Memory B cell (primary cell): ENCODE results near the gene CACUL1.
A peak's percentile ranks its signal among the peaks of the same experiment; 100 is the strongest.
"Not testable (repeated sequence)": the region's sequence is repeated elsewhere in the genome, so short reads cannot be mapped to it uniquely, and the experiment has no call there.

Experiments
- ATAC-seq: fragments of 150-1000 bp; cut with Tn5 transposase; 2 replicates; pipeline ENCODE4 v1.10.0; 2021; ENCODE audit warnings: low read depth, mild to moderate bottlenecking, moderate library complexity
- DNase-seq, 2 donors: peaks; one replicate each; pipeline ENCODE4 v3.0.0; 2022; ENCODE audit warnings: low spot score in 2 of 2
- H3K27ac Mint-ChIP-seq: one replicate; pipeline ENCODE4 v1.8.0; 2022; ENCODE audit warnings: mild to moderate bottlenecking, moderate library complexity, mixed read lengths
- H3K27me3 Mint-ChIP-seq: one replicate; pipeline ENCODE4 v1.8.0; 2022; ENCODE audit warnings: mixed read lengths
- H3K36me3 Mint-ChIP-seq: one replicate; pipeline ENCODE4 v1.8.0; 2022; ENCODE audit warnings: mild to moderate bottlenecking, mixed read lengths
- H3K4me1 Mint-ChIP-seq: one replicate; pipeline ENCODE4 v1.8.0; 2022; ENCODE audit warnings: mixed read lengths
- H3K4me3 Mint-ChIP-seq: one replicate; pipeline ENCODE4 v1.8.0; 2022; ENCODE audit warnings: mild to moderate bottlenecking, moderate library complexity, mixed read lengths
- H3K9me3 Mint-ChIP-seq: one replicate; pipeline ENCODE4 v1.8.0; 2022; ENCODE audit warnings: mixed read lengths

CACUL1 gene

GRCh38 chr10:118670472-118671124, 84.2 kb downstream of the CACUL1 start:
- no peak for DNase-seq
- no peaks in the 10 kb centered on the region for H3K9me3 Mint-ChIP-seq

GRCh38 chr10:118669835-118670234, 84.9 kb downstream of the CACUL1 start:
- ATAC-seq (no peak), DNase-seq (no peak)
- H3K36me3 Mint-ChIP-seq = peaks cover 5% of the 10 kb centered on the region
- H3K4me1 Mint-ChIP-seq = peaks cover 13% of the 10 kb centered on the region
- H3K27me3 Mint-ChIP-seq = peaks cover 2% of the 10 kb centered on the region
- H3K9me3 Mint-ChIP-seq = no peaks in the 10 kb centered on the region
- no peak overlapping the region for H3K4me3 Mint-ChIP-seq
- no peak overlapping the region for H3K27ac Mint-ChIP-seq

More at GRCh38 chr10:118670472-118671124, 84.2 kb downstream of the CACUL1 start:
- no peak overlapping the region for H3K27ac Mint-ChIP-seq
- H3K27me3 Mint-ChIP-seq = no peaks in the 10 kb centered on the region
- ATAC-seq = no peak
- H3K4me3 Mint-ChIP-seq = no peak overlapping the region
- H3K4me1 Mint-ChIP-seq = peaks cover 13% of the 10 kb centered on the region
- peaks cover 5% of the 10 kb centered on the region for H3K36me3 Mint-ChIP-seq

- Mint-ChIP-seq H3K36me3 (peaks cover 3% of the 10 kb centered on the region), H3K4me1 (peaks cover 13% of the 10 kb centered on the region)
- peak; percentile 73 for ATAC-seq
Observed at GRCh38 chr10:118669020-118669791, 85.6 kb downstream of the CACUL1 start.

GRCh38 chr10:118668228-118668952, 86.4 kb downstream of the CACUL1 start:
- Mint-ChIP-seq H3K9me3 (no peaks in the 10 kb centered on the region), H3K27me3 (peaks cover 5% of the 10 kb centered on the region), H3K36me3 (no peaks in the 10 kb centered on the region), H3K4me1 (peaks cover 13% of the 10 kb centered on the region), H3K27ac (no peak overlapping the region), H3K4me3 (no peak overlapping the region)
- ATAC-seq = no peak
- DNase-seq = no peak

More at GRCh38 chr10:118669020-118669791, 85.6 kb downstream of the CACUL1 start:
- no peak overlapping the region for H3K27ac Mint-ChIP-seq
- H3K9me3 Mint-ChIP-seq = no peaks in the 10 kb centered on the region
- peak overlapping the region; percentile 36 for H3K4me3 Mint-ChIP-seq
- peaks cover 5% of the 10 kb centered on the region for H3K27me3 Mint-ChIP-seq
- DNase-seq = no peak

- H3K4me3 Mint-ChIP-seq = no peak overlapping the region
- H3K27me3 Mint-ChIP-seq = peaks cover 9% of the 10 kb centered on the region
- no peak overlapping the region for H3K27ac Mint-ChIP-seq
- peaks cover 13% of the 10 kb centered on the region for H3K4me1 Mint-ChIP-seq
- ATAC-seq (no peak), DNase-seq (no peak)
- H3K36me3 Mint-ChIP-seq = no peaks in the 10 kb centered on the region
- no peaks in the 10 kb centered on the region for H3K9me3 Mint-ChIP-seq
Observed at GRCh38 chr10:118667732-118668131, 87.0 kb downstream of the CACUL1 start.

GRCh38 chr10:118666350-118666749, 88.4 kb downstream of the CACUL1 start:
- peaks cover 1% of the 10 kb centered on the region for H3K9me3 Mint-ChIP-seq
- peaks cover 13% of the 10 kb centered on the region for H3K4me1 Mint-ChIP-seq

GRCh38 chr10:118664321-118664720, 90.4 kb downstream of the CACUL1 start:
- Mint-ChIP-seq H3K4me3 (no peak overlapping the region), H3K27me3 (peaks cover 24% of the 10 kb centered on the region), H3K4me1 (peaks cover 6% of the 10 kb centered on the region), H3K27ac (no peak overlapping the region), H3K36me3 (peaks cover 4% of the 10 kb centered on the region), H3K9me3 (peaks cover 7% of the 10 kb centered on the region)
- DNase-seq = no peak
- ATAC-seq = no peak

More at GRCh38 chr10:118666350-118666749, 88.4 kb downstream of the CACUL1 start:
- no peak for ATAC-seq
- no peak for DNase-seq
- H3K27ac Mint-ChIP-seq = no peak overlapping the region
- no peak overlapping the region for H3K4me3 Mint-ChIP-seq
- H3K36me3 Mint-ChIP-seq = peaks cover 1% of the 10 kb centered on the region
- H3K27me3 Mint-ChIP-seq = peaks cover 14% of the 10 kb centered on the region

- ATAC-seq = no peak
- Mint-ChIP-seq H3K4me3 (no peak overlapping the region), H3K4me1 (no peaks in the 10 kb centered on the region), H3K27me3 (peaks cover 24% of the 10 kb centered on the region), H3K27ac (no peak overlapping the region), H3K36me3 (peaks cover 4% of the 10 kb centered on the region), H3K9me3 (peaks cover 7% of the 10 kb centered on the region)
- no peak for DNase-seq
Observed at GRCh38 chr10:118663176-118663575, 91.6 kb downstream of the CACUL1 start.

- H3K36me3 Mint-ChIP-seq = peaks cover 4% of the 10 kb centered on the region
- no peak overlapping the region for H3K27ac Mint-ChIP-seq
- no peak overlapping the region for H3K4me3 Mint-ChIP-seq
- no peaks in the 10 kb centered on the region for H3K4me1 Mint-ChIP-seq
- H3K27me3 Mint-ChIP-seq = peaks cover 24% of the 10 kb centered on the region
- ATAC-seq (no peak), DNase-seq (no peak)
- peaks cover 7% of the 10 kb centered on the region for H3K9me3 Mint-ChIP-seq
Observed at GRCh38 chr10:118662228-118663035, 92.3 kb downstream of the CACUL1 start.

- Mint-ChIP-seq H3K4me3 (no peak overlapping the region), H3K27me3 (peaks cover 27% of the 10 kb centered on the region), H3K4me1 (no peaks in the 10 kb centered on the region), H3K27ac (no peak overlapping the region), H3K9me3 (peaks cover 15% of the 10 kb centered on the region), H3K36me3 (peaks cover 5% of the 10 kb centered on the region)
- DNase-seq (no peak), ATAC-seq (no peak)
Observed at GRCh38 chr10:118658762-118659161, 96.0 kb downstream of the CACUL1 start.

GRCh38 chr10:118658168-118658567, 96.6 kb downstream of the CACUL1 start:
- Mint-ChIP-seq H3K9me3 (peaks cover 15% of the 10 kb centered on the region), H3K27me3 (peaks cover 28% of the 10 kb centered on the region)
- H3K4me1 Mint-ChIP-seq, H3K36me3 Mint-ChIP-seq, H3K27ac Mint-ChIP-seq, H3K4me3 Mint-ChIP-seq, ATAC-seq, DNase-seq: not testable (repeated sequence)

- not testable (repeated sequence) for H3K4me3 Mint-ChIP-seq, ATAC-seq, H3K27ac Mint-ChIP-seq, DNase-seq, H3K4me1 Mint-ChIP-seq, H3K9me3 Mint-ChIP-seq, H3K27me3 Mint-ChIP-seq, H3K36me3 Mint-ChIP-seq
Observed at GRCh38 chr10:118645294-118645693, 109.5 kb downstream of the CACUL1 start.

- Mint-ChIP-seq H3K36me3 (no peaks in the 10 kb centered on the region), H3K4me3 (no peak overlapping the region), H3K27ac (no peak overlapping the region), H3K27me3 (peaks cover 7% of the 10 kb centered on the region), H3K4me1 (no peaks in the 10 kb centered on the region), H3K9me3 (peaks cover 10% of the 10 kb centered on the region)
- DNase-seq (no peak), ATAC-seq (no peak)
Observed at GRCh38 chr10:118642228-118642627, 112.5 kb downstream of the CACUL1 start.
